LNCaP clone FGC (cell line): ENCODE results near the gene PPP1R9B.

Experiments
- DNase-seq: peaks from one replicate; pipeline ENCODE4 v3.0.0-alpha.2; 2011; ENCODE audit warnings: low read depth
- H3K4me3 ChIP-seq: 2 replicates; pipeline ENCODE4 v1.5.1; 2011; ENCODE audit warnings: mild to moderate bottlenecking, low read depth, low read length, control low read depth
- CTCF ChIP-seq: IDR thresholded peaks from 2 replicates; pipeline ENCODE4 v1.5.1; 2012; ENCODE audit warnings: mild to moderate bottlenecking; ENCODE audit not compliant: control insufficient read depth, insufficient read depth; ENCODE audit errors: extremely low read depth

The PPP1R9B gene

GRCh38 chr17:50102164-50102991 lies 48.1 kb downstream of the PPP1R9B start:
- no peak overlapping the region for H3K4me3 ChIP-seq
- DNase-seq: no peak
- no peak for TF ChIP-seq CTCF

GRCh38 chr17:50101346-50102163 lies 48.9 kb downstream of the PPP1R9B start:
- DNase-seq: no peak
- TF ChIP-seq CTCF: no peak
- H3K4me3 ChIP-seq: no peak overlapping the region

GRCh38 chr17:50100921-50101345 lies 49.5 kb downstream of the PPP1R9B start:
- TF ChIP-seq CTCF: no peak
- no peak overlapping the region for H3K4me3 ChIP-seq
- no peak for DNase-seq

DNA sequence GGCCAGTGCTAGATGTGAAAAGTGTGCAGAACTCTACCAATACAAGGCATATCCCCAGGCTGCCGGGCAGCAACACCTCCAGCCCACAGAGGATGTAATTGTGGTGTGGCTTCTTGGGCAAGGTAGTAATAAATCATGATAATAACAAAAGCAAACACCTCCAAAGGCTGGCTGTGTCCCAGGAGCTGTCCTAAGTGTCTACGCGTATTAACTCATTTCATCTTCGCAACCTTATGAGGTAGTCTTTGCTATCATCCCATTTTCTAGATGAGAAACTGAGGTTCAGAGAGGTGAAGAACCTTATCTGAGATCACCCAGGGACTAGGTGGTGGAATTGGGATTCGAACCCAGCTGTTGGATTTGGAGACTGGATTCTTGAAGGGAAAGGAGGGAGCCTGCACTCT lies 50.0 kb downstream of the PPP1R9B start:
- no peak overlapping the region for H3K4me3 ChIP-seq
- no peak for DNase-seq

DNA sequence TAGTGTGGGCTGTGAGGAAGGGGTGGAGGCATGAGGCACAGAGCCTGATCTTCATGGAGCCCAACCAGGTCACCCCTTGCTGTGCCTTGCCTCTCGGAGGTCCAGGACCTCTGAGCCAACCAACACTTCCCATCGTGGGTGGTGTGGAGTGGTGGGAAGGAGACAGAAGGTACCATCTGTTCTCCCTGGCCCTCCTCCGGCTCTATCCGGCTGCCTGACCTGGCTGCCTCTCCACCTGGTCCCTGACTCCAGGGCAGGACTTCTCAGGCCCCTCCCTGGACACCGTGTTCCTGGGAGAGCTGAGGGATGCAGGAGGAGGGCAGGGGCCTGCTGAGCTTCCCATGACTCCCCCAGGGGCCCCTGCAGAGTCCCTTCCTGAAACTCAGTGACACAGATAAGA lies 51.5 kb downstream of the PPP1R9B start:
- H3K4me3 ChIP-seq: no peak overlapping the region
- no peak for TF ChIP-seq CTCF
- no peak for DNase-seq

More for the DNA sequence above, 50.0 kb downstream of the PPP1R9B start:
- TF ChIP-seq CTCF: no peak

DNA sequence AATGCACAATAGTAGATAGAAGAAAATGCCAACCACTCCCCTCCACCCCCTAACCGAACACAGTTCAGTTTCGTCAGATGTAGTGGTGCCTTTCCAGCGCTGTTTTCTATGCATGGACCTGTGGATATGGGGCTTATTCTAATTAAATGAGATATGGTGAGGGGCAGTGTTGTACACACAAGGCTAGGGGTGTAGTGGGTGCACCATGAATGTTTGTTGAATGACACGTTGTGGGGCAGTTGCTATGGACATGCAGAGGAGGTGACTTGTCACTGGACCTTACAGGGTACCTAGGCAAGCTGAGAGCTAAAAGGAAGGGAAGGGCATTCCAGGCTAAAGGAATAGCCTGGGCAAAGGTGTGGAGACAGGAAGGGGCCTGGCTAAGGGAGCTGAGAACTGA lies 51.9 kb downstream of the PPP1R9B start:
- no peak overlapping the region for H3K4me3 ChIP-seq
- TF ChIP-seq CTCF: no peak
- DNase-seq: no peak
